ENCODE measurements around the gene ANKH. TPM values are rescaled to one million over a fixed set of nuclear protein-coding genes. Genes with fewer than 3 reads are reported as not detected.

ANKH gene
- total RNA-seq, 6 donors from 2014 or later: 17.2 to 66.7 (median 24.5) TPM

DNA sequence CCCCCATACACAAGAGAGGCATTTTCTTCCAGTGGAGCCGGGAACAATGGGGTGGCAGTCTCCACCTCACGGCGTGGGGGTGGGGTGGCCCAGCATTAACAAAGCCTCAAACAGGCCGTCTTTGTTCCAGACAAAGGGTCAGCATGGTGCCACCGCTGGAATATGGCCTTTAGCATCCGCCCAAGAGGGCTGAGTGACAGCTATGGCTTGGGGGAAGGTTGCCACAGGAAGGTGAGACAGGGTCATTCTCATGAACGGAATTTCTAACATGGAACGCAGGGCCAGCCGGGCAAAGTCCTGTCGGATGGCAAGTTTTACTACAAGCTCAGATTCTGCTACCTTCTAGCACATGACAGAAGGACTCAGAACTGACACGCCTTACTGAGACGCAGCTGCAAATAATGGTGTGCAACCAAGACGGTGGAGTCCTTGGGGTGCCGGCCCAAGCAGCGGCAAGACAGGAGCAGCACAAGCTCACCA is 143.1 kb downstream of the ANKH start:
- DNase-seq (no peak), ATAC-seq (ENCODE audit: low FRiP score in 2 of 2) (no peak)
- Histone ChIP-seq H3K4me3 (no peak overlapping the region), H3K4me1 (peaks cover 0 to 8% (median 4%) of the 10 kb centered on the region in 4 donors), H3K36me3 (peaks cover 0 to 6% (median 0%) of the 10 kb centered on the region in 4 donors), H3K27ac (no peak overlapping the region), H3K9me3 (no peaks in the 10 kb centered on the region), H3K27me3 (no peaks in the 10 kb centered on the region)
- 84 to 85% methylated on average over 14 to 15 of the region's 15 CpGs for WGBS, 2 donors
- no peak for TF ChIP-seq EP300 (IDR thresholded peaks at IDR 0.05)
- no peak for TF ChIP-seq CTCF (IDR thresholded peaks at IDR 0.05)
- no peak for TF ChIP-seq POLR2AphosphoS5 (IDR thresholded peaks at IDR 0.05)
- no peak for TF ChIP-seq POLR2A (IDR thresholded peaks at IDR 0.05)

DNA sequence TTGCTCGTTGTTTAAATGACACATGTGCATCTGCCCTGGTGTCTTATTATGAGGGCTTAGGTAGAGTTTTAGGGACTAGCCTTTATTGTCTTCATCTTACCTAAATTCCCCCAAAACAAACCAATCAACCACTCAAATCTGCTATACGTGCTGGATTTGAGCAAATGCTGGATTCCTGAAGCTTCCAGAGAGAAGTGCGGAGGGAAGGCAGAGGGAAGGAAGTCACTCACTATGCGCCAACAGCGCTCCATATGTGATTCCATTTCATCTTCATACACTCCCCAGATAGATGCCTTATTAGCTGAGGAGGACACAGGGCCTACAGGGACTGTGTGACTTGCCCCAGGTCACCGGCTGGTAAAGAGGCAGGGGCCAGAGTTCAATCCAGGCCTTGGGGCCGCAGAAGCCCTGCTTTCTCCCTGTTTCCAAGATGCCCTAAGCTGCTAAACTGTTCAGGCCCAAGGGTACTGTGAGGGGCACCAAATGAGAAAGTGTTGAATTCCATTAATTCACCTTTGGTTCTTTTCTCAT is 143.6 kb downstream of the ANKH start:
- H3K36me3 ChIP-seq: peaks cover 0 to 6% (median 0%) of the 10 kb centered on the region in 4 donors
- peaks cover 0 to 8% (median 4%) of the 10 kb centered on the region in 4 donors for H3K4me1 ChIP-seq
- ATAC-seq (ENCODE audit: low FRiP score in 2 of 2) (no peak), DNase-seq (no peak)
- H3K27ac ChIP-seq: no peak overlapping the region
- no peaks in the 10 kb centered on the region for H3K9me3 ChIP-seq
- no peaks in the 10 kb centered on the region for H3K27me3 ChIP-seq
- 96% methylated on average over 5 to 7 of the region's 7 CpGs for WGBS, 2 donors
- TF ChIP-seq POLR2AphosphoS5 (IDR thresholded peaks at IDR 0.05) (no peak), EP300 (IDR thresholded peaks at IDR 0.05) (no peak), CTCF (IDR thresholded peaks at IDR 0.05) (no peak), POLR2A (IDR thresholded peaks at IDR 0.05) (no peak)
- H3K4me3 ChIP-seq: no peak overlapping the region

- ATAC-seq (ENCODE audit: low FRiP score in 2 of 2) (peak; percentile 59 to 86), DNase-seq (peak; percentile 74 to 86)
- 7 to 10% methylated on average over 7 of the region's 7 CpGs for WGBS, 2 donors
- Histone ChIP-seq H3K4me3 (no peak overlapping the region), H3K27me3 (no peaks in the 10 kb centered on the region), H3K9me3 (no peaks in the 10 kb centered on the region), H3K27ac (no peak overlapping the region), H3K4me1 (peaks cover 0 to 8% (median 4%) of the 10 kb centered on the region in 4 donors), H3K36me3 (peaks cover 0 to 6% (median 0%) of the 10 kb centered on the region in 4 donors)
- TF ChIP-seq POLR2A (IDR thresholded peaks at IDR 0.05): no peak
- TF ChIP-seq CTCF (IDR thresholded peaks at IDR 0.05): peak; percentile 72 to 90 (median 86)
- no peak for TF ChIP-seq POLR2AphosphoS5 (IDR thresholded peaks at IDR 0.05)
- no peak for TF ChIP-seq EP300 (IDR thresholded peaks at IDR 0.05)
Measured at GRCh38 chr5:14727428-14727865, 144.1 kb downstream of the ANKH start.

DNA sequence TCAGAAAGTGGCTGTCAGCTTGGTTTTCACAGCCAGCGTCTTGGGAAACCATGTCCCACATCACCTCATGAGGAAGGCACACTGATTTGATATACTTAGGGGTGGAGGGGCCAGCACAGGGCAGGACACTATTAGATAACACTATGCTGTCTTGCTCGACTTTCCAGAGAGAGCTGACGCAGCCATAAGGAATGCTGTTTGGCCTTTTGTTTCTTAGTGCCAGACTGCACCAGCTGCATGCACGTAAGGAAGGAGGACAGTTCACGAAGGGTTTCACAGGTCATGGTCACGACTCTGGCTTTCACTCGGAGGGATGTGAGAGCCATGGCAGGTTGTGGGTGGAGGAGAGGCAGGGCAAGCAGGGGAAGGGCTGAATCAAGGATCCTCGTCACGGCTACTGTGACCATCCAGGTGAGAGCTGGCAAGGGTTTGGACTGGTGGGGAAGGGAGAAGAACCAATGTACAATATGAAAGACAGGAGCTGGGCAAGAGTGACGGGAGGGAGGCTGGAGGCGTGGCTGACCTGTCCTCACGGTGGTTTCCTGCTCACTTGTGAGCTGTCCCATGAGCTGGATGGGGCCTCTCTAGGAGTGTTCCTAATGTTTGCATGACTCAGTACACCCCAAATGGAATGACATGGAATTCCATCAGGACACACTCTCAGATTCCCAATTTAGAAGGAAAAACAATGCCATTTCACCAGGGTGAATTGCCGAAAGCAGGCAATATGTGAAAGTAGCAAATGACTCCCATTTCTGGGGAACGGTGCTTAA is 145.3 kb downstream of the ANKH start:
- Histone ChIP-seq H3K4me3 (no peak overlapping the region), H3K36me3 (peaks cover 0 to 6% (median 0%) of the 10 kb centered on the region in 4 donors), H3K4me1 (peaks cover 0 to 8% (median 4%) of the 10 kb centered on the region in 4 donors), H3K9me3 (no peaks in the 10 kb centered on the region), H3K27me3 (no peaks in the 10 kb centered on the region), H3K27ac (no peak overlapping the region)
- ATAC-seq (ENCODE audit: low FRiP score in 2 of 2): no peak
- 85 to 88% methylated on average over 14 of the region's 14 CpGs for WGBS, 2 donors
- DNase-seq: no peak
- TF ChIP-seq EP300 (IDR thresholded peaks at IDR 0.05) (no peak), POLR2A (IDR thresholded peaks at IDR 0.05) (no peak), CTCF (IDR thresholded peaks at IDR 0.05) (no peak), POLR2AphosphoS5 (IDR thresholded peaks at IDR 0.05) (no peak)
